ENCODE measurements around the gene CDCP1.

- TF ChIP-seq POLR2A (IDR thresholded peaks at IDR 0.05) (no peak), CTCF (IDR thresholded peaks at IDR 0.05 in 4 of 5, conservative IDR thresholded peaks at IDR 0.05 in 1 of 5) (no peak)
Measured at GRCh38 chr3:45083023-45083422, 63.2 kb downstream of the CDCP1 start.

All from gastrocnemius medialis (tissue), 4 donors.